AG08395 (cell line): ENCODE measurements around the gene PNPT1.
"Not testable (repeated sequence)": the region's sequence is repeated elsewhere in the genome, so short reads cannot be mapped to it uniquely, and the experiment has no call there.

ENCODE experiments used
- DNase-seq: peaks from one replicate; pipeline ENCODE4 v3.0.0; 2012; ENCODE audit warnings: mixed read lengths, low spot score

PNPT1 gene

DNA sequence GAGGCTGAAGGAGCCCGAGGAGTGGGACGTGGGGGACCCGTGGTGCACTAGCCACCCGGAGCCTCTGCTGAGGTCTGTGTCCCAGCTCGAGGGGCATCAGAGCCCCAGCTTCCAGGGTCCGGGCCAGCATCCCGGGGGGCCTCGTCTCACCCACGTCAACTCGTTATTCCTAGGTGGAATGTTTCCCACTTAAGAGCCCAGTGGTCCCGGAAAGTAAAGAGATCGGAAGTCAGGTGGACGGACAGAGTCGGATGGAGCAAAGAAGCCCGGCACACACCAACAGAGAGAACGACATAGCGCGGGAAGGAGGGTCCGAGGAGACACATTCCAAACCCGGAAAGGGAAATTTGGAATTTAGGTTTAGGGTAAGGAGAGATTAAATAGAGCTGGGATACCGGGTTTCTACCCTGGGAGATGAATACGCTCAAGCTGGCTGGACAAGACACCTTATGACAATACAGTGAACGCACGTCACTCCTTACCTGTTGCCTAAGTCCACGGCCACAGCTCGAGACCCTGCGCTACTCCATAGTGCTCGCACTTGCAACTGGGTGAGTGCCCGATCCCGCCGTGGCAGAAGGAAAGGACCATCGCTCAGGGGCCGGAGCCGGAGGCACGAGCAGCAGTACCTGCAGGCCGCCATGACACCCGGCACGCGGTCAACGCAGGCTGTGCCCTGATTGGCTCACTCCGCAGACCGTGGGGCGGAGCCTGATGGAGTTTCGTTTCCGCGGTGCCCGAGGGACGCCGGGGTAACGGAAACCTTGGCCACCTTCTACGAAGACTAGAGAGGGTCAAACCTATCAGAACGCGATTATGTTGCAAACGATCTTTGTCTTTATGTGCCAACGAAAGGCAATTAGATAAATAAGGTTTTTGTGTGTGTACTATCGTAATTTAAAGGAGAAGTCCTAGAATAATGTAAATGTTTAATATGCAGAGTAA, at the start of gene PNPT1:
Gene PNPT1, minus strand, starts transcription at position 664 of the 945 bp plus-strand sequence. Its CDS starts 21 bp downstream, at position 643.
- peak; percentile 99 for DNase-seq

DNA sequence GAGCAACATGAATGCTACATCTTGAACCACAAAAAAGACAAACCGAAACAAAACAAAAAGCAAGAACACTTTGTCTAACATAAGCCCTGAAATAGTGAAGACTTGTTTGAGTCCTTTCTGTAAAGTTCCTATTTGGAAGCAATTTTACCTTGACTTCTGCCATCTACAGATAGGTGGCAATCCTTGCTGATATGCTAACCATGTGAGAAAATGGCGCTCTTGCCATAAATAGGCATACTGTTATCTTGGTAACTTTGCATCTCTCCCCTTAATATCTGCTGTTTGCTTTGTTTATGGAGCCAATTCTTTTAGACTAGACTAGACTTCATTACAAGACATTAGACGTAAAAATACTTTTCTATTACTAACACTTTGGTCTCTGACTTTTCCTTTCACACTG, 49.4 kb upstream of the PNPT1 start:
- DNase-seq: no peak

DNA sequence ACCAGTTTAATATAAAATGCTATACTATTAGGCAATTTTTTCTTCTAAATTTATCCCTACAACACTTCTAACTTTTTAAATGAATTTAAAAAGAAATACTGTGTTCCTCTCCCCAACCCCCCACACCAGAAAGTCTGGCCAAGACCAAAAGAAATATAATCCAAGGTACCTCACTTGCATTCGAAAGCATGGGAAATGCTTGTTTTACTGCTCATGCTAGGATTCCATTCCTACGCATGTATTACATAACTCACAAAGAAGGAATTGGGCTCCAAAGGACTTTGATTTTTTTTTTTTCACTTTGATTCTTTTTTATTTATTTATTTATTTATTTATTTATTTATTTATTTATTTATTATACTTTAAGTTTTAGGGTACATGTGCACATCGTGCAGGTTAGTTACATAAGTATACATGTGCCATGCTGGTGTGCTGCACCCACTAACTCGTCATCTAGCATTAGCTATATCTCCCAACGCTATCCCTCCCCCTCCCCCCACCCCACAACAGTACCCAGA, 42.4 kb upstream of the PNPT1 start:
- not testable (repeated sequence) for DNase-seq

DNA sequence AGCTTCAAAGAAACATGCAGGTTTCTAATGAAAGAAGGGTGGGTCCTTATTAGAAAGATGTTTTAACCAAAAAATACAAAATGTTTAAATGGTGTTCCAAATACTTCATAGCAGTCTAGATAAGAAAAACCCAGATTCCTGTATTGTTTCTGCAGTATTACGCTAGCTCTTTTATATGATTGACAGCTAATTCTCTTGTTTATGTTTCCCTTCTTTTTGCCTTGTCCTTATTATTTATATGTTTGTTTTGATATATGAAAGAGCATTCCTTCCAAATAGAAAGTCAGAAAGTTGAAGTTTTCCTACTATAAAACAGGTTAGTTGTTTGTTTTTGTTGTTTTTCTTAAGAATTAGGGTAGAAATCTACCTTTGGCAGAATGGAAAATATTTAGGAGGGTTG, 41.1 kb upstream of the PNPT1 start:
- DNase-seq: no peak

DNA sequence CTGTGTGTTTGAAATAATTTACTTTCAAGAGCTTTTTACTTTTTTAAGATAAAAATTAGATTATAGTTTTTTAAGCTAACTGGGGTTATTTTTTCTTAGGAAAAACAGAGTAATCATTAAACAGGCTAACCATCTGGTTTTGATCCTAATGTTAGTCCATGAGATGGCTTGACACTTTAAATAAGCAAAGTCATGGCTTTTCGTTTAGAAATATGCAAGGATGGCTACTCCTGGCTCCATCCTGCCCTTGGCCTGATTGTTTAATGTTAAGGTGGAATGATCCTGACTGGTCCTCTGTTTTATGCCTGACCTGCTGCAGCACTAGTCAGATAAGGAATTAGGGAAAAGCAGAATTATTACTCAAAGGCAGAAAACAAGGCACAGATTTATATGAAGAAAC, 39.7 kb upstream of the PNPT1 start:
- no peak for DNase-seq

DNA sequence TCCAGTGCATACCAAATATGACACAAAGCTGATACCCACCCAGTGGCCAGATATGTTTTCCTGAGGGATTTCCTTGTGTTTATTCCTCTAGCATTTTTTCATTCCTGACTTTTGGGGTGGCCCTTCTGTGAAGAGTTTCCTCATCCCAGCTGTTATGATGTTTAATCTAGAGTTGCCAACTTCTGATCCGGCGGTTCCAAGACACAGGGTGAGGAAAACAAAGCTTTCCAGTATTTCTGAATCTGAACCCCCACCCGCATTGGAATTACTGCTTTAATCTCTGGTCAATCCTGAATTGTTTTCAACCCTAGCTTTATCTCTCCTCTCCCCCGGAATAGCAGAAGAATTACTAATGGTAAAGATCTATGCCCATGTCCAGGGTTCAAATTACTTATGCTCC, 39.2 kb upstream of the PNPT1 start:
- no peak for DNase-seq

DNA sequence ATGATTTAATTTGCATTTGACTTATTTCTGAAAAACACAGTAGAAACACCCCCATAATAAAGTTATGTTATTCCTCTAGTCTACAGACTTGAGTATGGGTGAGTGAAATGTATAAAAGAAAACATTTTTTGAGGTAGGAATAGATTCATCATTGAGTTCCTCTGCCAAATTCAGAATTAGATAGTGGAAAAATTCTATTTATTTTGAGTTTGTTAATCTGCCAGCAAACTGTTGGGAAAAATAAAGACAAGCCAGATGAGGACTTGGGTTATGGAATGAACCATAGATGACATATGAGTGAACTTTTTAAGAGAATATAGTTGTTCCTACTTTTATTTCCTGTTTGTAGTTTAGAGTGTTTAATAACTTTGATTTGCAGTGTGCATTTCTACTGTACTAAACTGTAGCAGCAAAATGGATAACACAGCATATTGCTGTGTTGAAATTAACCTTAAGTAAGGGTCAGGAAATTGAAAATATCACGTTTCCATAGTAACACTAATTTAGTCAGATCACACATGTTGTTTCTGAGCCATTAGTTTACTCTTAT, 35.6 kb upstream of the PNPT1 start:
- DNase-seq: no peak

DNA sequence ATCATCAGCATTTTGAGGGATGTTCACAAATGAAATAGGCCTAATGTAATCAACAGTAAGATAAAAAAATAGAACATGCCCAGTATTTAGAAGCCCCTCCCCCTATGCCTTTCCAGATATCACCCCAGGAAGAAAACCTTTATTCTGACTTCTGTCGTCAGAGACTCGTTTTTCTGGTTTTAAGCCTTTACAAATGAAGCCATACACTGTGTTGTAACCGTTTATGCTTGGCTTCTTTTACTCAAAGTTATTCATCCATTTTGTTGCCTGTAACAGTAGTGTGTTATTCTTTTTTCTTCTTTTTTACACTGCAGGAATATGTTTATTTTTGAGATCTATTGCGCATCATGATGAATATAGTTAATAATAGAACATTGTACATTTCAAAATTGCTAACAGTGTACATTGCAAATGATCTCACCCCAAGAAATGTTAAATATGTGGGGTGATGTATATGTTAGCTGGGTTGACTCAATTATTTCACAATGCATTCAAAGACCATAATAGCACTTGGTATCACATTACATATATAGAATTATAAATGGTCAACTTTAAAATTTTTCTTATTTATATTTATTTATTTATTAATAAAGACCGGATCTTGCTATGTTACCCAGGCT, 28.1 kb upstream of the PNPT1 start:
- DNase-seq: no peak

DNA sequence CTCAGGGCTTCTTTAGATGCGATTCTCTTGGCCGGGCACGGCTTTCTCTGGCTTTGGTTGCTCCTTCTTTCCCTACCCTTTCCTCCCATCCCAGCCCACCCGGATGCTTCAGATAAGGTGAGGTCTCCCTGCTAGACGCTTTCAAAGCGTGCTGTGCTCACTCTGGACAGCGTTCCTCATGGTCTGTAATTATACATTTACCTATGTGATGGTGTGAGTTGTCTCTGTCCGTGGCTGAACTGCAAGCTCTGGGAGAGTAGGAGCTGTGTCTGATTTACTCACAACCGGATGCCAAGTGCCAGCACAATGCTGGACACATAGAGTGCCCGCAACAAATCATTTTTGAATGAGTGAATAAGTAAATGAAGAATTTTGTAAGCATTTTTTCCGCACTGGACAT, 26.8 kb upstream of the PNPT1 start:
- no peak for DNase-seq

DNA sequence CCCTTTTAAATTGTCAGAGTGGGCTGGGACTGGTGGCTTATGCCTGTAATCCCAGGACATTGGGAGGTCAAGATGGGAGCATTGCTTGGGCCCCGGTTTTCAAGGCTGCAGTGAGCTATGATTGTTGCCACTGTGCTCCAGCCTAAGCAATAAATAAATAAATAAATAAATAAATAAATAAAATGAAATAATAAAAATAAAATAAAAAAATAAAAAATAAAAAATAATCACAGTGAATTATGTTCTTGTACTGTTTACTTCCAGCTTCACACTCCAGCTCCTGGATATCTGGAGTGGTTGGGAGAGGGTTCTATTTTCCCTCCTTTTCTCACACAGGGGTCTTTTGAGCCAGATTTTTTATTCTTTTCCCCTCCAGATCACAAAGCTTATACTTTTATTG, 26.2 kb upstream of the PNPT1 start:
- no peak for DNase-seq

DNA sequence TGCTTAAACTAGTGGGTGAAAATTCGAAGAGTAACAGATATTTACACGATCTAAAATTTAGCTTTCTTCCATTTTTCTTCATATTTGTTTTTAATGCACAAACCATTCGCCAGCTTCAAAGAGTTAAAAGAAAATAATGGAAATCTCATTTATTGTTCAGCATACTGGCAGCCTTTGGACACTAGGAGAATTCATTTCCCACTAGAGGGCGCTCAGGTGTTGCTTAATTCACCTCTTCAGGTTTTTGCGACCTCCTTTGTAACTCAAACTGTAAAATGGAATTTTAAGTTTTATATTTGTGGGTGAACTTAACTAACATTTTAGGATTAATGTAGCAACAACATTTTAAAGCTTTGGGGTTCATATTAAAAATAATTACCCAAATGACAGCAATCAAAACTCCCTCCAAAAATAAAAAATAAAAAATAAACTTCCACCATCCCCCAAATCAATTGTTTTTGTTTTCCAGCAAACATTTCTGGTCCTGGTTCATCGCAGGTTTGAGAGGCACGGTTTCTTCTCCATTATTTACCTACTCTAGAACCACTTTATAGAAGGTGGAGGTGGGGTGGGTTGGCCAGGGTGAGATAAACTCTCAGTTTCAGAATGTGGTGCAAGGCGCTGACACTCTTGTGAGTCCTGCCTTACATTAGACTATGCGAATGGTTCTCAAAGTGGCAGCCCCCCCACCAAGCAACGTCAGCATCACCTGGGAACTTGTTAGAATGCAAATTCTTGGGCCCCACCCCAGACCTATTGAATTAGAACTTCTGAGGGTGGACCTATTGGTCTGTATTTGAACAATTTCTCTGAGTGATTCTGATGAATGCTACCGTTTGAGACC, 24.7 kb upstream of the PNPT1 start:
- DNase-seq: peak; percentile 66

DNA sequence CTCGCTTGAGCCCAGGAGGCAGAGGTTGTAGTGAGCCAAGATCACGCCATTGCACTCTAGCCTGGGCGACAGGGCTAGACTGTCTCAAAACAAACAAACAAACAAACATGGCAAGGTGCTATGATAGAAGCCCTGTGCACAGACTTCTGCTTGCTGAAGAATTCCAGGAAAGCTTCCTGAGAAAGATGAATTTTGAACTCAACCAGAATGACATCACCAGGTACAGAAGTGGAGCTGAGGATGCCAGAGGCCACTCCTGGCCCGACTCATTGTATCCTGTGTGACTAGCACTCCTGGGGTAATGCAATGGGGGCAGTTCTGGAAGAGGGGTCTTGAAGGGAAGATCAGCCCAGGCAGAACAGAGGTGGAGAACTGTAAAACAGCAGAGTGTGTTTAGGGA, 22.0 kb upstream of the PNPT1 start:
- DNase-seq: no peak

DNA sequence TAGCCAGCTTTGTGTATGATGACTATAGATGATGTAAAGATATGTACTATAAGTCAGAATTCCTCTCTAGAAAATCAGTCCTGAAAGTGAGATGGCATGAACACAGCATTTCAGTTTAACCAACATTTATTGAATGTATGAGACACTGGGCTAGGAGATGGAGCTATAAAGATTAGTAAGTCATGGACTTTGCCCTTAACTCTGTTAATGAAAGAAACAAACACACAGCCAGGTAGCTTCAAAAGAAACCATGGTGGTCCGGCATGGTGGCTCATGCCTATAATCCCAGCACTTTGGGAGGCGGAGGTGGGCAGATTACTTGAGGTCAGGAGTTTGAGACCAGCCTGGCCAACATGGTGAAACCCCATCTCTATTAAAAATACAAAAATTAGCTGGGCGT, 21.5 kb upstream of the PNPT1 start:
- not testable (repeated sequence) for DNase-seq

DNA sequence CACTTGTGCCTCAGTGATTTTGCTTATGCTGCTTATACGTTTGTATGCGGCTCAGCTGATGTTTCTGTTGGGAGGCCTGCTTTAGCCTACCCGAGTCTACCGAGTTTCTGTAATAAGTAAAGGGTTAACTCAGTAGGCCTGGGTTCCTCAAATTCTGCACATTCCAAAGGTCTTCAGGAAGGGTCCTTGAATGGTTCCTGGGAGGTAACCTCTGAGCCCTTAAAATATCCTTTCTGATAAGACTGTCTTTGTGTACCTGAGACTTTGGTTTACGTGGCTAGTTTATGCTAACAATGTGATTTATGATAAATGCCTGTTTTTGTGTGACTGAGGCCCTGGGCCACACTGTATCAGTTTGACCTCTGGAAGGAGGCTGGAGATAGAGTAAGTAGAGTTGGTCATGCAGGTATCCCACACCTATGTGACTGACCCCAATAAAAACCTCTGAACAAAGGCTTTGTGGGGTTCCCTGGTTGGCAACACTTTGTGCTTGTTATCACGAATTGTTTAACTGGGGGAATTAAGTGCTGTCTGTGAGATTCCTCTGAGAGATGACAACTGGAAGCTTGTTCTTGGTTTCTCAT, 18.9 kb upstream of the PNPT1 start:
- no peak for DNase-seq

DNA sequence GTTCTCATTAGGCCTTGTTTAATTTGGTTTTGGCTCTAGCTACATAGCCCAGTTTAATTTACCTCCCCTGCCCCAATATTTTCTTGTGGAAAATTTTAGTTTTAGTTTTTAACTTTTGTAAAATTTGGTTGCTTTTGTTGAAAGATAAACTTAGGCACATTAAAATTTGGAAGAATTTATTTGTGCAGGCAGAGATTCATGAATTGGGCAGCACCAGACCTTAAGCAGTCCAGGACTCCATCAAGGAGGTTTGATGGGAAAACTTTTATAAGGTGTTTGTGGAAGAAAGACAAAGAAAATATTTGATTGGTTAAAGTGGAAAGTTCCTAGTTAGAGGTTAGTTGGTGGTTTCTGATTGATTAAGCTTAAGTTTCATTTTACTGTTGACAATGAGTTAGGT, 16.4 kb upstream of the PNPT1 start:
- no peak for DNase-seq

DNA sequence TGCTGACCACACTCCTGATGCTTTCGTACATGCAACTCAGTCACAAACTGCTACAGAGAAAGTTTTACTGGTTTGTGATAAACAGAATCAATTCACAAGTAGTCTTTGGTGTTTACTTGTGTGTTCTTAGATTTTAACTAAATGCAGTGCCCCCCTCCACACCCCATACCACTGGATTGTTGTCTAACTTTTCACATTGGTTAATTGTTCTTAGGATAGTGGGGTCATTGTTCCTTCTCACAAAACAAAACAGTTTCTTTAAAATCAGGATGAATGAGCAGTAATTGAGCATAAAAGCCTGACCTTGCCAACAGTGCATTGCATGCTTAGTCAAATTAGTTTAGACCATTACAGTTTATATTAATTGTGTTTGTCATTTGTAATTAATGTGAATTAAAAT, 14.1 kb upstream of the PNPT1 start:
- no peak for DNase-seq

DNA sequence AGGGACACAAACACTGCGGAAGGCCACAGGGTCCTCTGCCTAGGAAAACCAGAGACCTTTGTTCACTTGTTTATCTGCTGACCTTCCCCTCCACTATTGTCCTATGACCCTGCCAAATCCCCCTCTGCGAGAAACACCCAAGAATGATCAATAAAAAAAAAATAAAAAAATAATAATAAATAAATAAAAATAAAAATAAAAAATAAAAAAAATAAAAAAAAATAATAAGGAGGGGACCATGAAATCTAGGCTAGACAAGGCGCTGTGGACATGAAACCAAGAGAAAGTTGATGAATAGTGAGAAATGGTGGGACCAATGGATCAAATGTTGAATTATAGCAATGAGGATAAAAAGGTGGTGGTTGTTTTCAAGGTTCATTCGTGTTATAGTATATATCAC, 12.6 kb upstream of the PNPT1 start:
- not testable (repeated sequence) for DNase-seq

DNA sequence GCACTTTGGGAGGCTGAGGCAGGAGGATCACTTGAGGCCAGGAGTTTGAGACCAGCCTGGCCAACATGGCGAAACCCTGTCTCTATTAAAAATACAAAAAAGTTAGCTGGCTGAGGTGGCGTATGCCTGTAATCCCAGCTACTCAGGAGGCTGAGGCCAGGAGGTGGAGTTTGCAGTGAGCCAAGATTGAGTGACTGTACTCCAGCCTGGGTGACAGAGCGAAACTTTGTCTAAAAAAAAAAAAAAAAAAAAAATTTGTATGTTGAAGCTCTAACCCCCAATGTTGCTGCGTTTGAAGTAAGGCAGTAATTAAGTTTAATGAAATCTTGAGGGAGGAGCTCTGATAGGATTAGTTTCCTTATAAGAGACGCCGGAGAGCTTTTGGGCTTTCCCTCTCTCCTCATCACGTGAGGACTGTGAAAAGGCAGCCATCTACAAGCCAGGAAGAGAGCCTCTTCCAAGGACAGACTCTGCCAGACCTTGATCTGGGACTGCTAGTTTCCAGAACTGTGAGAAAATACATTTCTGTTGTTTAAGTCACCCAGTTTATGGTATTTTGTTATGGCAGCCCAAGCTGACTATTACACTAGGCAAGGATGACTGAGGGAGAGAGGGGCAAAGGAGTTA, 11.5 kb upstream of the PNPT1 start:
- DNase-seq: no peak

DNA sequence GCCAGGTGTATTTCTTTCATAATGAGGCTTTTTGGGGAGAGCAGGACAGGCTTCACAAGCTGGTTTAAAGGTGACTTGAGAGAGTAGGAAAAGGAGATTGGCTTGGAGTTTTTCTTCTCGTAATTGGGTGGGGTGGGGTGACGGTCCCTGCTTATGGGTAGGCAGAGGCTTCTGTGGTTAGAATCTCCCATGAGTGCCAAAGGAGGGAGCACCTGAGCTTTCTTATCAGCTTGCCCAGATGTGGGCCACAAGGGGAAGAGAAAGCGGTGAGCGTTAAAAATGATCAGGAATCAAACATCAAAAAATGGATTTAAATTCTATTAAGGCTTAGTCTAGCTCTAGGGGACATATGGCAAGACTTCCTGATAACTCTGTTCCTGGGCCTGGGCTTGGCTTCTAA, 9.7 kb upstream of the PNPT1 start:
- DNase-seq: no peak

DNA sequence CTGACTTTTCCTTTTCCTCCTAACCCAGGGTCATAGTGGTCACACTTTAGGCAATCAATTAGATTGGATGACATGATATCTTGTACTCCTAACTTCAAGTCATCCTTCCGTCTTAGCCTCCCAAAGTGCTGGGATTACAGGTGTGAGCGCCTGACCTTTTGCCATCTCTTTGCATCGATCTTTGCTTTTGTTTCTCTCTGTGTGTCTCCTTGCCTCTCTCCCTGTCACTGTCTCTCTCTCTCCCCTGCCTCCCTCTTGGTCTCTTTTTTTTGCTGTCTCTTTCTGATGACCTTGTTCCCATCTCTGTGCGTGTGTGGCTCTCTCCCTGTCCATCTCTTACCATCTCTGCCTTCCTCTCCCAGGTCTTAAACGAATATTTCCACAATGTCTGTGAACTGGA, 904 bp downstream of the PNPT1 start:
- not testable (repeated sequence) for DNase-seq

DNA sequence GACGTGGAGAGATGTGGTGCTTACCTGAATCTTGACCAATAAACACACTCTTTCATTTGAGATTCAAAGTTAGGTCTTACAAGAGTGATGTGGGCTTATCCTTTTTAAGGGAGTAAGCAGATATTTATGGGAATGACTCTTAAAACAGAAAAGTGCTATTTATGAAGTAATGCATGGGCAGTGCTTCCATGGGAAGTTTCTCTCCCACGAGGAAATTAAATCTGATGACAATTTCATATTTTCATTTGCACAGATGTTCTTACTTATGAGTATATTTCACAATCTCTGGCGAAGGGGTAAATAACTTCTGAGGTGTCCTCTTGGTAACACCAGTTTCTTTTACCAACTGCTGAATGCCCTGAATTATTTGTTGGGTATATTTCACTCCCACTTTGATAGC, 21.0 kb downstream of the PNPT1 start:
- DNase-seq: peak; percentile 18
